Adrenal gland (tissue), 5 donors: Measurements from ENCODE around the gene LARP1B.
"Not testable (repeated sequence)": the region's sequence is repeated elsewhere in the genome, so short reads cannot be mapped to it uniquely, and the experiment has no call there.

Experiments used
- POLR2A ChIP-seq, 2 donors: fragments of 450-650 bp; IDR thresholded peaks; one replicate each; pipeline ENCODE4 v1.6.1; 2017; ENCODE audit warnings: antibody characterized with exemption in 2 of 2, mild to moderate bottlenecking in 2 of 2, moderate library complexity in 1 of 2
- TF ChIP-seq, protein P1 (sequence below), 6 experiments: fragments of 450-650 bp in 4 of 6; fragments of 200-600 bp in 2 of 6; sonication (generic) in 1 of 6; IDR thresholded peaks; 1 replicate in 5 of 6; 2 replicates in 1 of 6; pipeline versions ENCODE4 v1.5.1 to v1.8.0; 2016 to 2021; ENCODE audit warnings: antibody characterized with exemption in 6 of 6, mild to moderate bottlenecking in 2 of 6, moderate library complexity in 1 of 6
- donor health status: DM: no; HTN: no; CAD: no.

DNA sequence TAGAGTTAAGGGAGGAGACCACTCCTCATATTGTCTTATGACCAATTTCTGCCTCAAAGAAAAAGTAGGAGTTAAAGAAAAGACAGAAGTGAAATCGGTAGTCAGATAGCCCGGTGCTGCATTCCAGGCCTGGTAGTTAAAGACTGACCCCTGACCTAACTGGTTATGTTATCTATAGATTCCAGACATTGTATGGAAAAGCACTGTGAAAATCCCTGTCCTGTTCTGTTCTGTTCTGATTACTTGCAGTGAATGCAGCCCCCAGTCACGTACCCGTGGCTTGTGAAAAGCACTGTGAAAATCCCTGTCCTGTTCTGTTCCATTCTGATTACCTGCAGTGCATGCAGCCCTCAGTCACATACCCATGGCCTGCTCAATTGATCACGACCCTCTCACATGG is 198.8 kb downstream of the LARP1B start:
- TF ChIP-seq, protein P1, sequence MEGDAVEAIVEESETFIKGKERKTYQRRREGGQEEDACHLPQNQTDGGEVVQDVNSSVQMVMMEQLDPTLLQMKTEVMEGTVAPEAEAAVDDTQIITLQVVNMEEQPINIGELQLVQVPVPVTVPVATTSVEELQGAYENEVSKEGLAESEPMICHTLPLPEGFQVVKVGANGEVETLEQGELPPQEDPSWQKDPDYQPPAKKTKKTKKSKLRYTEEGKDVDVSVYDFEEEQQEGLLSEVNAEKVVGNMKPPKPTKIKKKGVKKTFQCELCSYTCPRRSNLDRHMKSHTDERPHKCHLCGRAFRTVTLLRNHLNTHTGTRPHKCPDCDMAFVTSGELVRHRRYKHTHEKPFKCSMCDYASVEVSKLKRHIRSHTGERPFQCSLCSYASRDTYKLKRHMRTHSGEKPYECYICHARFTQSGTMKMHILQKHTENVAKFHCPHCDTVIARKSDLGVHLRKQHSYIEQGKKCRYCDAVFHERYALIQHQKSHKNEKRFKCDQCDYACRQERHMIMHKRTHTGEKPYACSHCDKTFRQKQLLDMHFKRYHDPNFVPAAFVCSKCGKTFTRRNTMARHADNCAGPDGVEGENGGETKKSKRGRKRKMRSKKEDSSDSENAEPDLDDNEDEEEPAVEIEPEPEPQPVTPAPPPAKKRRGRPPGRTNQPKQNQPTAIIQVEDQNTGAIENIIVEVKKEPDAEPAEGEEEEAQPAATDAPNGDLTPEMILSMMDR (IDR thresholded peaks at IDR 0.05): not testable (repeated sequence)
- TF ChIP-seq POLR2A (IDR thresholded peaks at IDR 0.05): not testable (repeated sequence)
